Hippocampal formation (tissue), 2 donors: ENCODE data around the gene CHMP3.
A peak's percentile ranks its signal among the peaks of the same experiment; 100 is the strongest.
"Not testable (repeated sequence)": the region's sequence is repeated elsewhere in the genome, so short reads cannot be mapped to it uniquely, and the experiment has no call there.

Source experiments
- DNase-seq, 2 donors: peaks; one replicate each; lab custom pipeline; 2025; lab: John Stamatoyannopoulos, UW

CHMP3 gene

DNA sequence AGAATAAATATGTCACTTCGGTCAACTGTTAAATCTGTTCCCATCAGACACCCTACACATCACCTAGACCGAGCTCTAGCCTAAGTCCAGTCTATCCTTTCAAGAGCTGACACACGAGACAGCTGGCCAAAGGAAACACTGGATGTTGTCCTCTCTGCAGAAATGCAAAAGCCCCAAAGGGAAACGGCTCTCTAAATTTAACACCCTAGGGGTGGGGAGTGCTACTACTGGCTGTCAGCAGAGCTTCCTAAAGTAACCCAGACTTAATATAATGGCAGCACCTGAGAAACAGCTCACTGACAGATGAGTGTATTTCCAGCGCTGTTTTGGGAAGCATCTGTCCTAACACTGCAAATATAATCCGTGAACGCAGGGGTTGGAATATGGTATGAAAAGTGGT is 55.6 kb downstream of the CHMP3 start:
- DNase-seq = no peak

DNA sequence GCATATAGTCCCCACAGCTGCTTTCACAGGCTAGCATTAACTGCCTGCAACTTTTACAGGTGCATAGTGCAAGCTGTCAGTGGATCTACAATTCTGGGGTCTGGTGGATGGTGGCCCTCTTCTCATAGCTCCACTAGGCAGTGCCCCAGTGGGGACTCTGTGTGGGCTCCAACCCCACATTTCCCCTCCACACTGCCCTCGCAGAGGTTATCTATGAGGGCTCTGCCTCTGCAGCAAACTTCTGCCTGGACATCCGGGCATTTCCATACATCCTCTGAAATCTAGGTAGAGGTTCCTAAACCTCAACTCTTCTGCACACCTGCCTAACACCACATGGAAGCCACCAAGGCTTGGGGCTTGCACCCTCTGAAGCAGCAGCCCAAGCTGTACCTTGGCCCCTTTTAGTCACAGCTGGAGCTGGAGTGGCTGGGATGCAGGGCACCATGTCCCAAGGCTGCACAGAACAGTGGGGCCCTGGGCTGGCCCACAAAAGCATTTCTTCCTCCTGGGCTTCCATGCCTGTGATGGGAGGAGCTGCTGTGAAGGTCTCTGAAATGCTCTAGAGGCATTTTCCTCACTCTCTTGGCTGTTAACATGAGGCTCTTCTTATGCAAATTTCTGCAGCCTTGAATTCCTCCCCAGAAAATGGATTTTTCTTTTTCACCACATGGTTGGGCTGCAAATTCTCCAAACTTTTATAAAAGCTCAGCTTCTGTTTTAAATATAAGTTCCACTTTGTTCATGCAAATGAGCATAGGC is 62.7 kb downstream of the CHMP3 start:
- no peak for DNase-seq

DNA sequence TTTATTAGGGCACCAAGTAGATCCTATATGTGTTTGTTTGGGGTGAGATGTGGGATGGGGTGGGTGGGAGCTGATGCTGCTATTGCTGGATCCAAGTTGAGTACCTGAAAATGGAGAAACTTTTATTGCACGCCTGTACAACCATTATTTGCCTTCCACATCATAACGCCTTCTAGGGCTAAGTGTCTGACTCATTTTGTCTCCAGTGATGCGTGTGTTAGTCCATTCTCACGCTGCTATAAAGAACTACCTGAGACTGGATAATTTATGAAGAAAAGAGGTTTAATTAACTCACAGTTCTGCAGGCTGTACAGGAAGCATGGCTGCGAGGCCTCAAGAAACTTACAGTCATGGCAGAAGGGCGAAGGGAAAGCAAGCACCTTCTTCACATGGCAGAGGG is 63.9 kb downstream of the CHMP3 start:
- DNase-seq = no peak

DNA sequence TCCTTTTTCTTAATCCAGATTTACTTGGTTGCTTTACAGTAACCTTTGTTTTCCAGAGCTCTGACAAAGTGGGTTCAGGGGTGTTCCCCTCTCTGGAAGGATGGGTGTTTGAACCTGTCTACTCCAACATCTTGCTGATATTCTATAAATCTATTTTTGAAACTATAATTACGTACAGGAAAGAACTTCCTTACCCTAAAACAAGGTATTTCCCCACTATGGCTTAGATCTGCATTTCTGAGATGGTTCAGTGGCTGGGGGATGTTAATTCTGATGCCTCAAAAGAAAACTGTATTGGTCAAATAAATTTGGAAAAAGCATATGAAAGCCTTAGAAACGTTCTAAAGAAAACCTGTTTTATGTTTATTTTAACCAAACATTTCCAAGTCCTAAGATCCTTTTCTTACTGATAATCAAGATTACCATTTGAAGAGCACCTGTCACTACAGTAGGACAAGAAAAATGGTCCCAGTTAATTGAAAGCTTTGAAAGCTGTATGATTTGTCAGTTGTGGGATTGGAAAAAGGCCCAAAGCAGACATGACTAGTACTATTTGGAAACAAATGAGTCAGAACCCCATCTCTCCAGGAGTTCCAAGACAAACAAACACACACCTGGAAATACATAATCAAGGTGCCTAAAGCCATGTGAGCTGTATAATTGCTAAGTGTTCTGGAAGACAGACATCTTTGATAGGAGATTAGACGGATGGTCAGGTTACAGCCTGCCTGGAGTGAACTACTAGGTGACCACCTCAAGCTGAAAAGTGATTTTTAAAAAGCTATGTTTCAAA is 64.6 kb downstream of the CHMP3 start:
- no peak for DNase-seq

DNA sequence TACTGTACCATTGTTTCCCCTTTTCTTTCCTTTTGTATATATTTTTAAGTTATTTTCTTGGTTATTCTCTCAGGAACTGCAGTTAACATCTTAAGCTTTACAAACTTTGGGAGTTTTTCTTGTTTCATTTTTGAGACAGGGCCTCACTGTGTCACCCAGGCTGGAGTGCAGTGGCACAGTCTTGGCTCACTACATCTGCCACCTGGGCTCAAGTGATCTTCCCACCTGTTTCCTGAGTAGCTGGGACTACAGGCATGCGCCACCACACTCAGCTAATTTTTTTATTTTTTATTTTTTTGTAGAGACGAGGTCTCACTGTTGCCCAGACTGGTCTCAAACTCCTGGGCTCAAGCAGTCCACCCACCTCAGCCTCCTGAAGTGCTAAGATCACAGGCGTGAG is 66.9 kb downstream of the CHMP3 start:
- DNase-seq = not testable (repeated sequence)

DNA sequence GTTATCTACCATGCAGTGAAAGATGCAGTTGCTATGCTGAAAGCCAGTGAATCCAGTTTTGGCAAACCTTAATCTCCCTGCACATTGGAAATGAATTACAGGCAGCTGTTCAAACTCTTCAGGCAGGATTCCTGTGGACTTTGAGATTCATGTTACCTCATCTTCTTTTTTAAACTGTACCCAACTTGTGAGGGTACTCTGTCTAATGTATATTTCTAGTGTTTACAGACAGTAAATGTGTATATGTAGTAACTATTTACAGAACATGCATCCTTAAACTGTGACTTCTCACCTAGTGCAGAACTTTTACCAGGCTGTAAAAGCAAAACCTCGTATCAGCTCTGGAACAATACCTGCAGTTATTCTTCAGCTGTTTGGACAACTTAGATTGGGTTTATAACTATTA is 71.2 kb downstream of the CHMP3 start:
- DNase-seq = no peak

DNA sequence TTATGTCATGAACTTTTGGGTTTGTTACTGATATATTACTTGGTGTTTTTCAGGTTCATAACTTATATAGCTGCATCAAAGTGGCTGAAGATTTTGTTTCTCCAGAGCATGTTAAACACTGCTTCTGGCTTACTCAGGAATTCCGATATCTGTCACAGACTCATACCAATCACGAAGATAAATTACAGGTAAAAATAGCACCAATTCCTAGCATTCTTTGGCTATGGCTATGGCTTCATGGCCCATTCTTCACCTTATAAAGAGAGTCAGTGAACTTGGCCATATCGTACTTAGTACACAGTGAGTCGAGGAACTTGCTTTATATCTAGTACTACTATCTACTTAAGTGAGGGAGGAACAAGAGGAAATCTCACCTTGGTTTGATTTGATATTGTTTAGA is 72.2 kb downstream of the CHMP3 start:
- DNase-seq = no peak

DNA sequence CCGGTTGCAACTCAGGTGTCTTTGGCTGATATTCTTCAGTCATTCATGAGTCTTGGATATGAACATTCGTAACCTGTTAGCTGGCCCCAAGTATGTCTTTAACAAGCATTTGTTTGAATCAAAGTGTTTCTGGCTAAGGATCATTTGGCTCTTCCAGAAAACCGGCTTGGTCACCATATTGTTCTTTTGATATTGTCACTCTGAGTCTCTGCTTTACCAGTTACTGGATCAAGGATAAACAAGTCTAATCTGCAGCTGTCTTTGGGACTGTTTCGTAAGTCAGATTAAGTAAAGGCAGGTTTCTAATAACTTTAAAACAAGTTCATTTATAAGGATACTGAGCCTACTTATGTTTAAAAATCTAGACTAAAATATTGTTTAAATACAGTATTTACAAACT is 73.0 kb downstream of the CHMP3 start:
- no peak for DNase-seq

DNA sequence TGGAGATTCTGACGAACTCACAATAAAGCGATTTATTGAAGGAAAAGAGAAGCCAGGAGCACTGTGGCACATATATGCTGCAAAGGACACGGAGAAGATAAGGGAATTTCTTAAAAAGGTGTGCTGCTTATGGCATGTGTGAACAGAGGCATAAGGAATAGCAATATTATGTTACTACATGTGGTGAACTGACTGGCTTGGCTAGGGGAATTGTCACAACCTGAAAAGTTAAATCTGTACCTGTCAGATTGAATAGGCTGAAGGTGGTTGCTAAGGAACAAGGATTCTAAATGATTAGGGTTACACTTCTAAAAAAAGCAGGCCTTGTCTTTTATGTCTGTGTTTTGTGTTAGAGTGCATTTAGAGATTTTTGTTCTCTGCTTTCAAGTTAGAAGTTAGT is 73.7 kb downstream of the CHMP3 start:
- DNase-seq = no peak

DNA sequence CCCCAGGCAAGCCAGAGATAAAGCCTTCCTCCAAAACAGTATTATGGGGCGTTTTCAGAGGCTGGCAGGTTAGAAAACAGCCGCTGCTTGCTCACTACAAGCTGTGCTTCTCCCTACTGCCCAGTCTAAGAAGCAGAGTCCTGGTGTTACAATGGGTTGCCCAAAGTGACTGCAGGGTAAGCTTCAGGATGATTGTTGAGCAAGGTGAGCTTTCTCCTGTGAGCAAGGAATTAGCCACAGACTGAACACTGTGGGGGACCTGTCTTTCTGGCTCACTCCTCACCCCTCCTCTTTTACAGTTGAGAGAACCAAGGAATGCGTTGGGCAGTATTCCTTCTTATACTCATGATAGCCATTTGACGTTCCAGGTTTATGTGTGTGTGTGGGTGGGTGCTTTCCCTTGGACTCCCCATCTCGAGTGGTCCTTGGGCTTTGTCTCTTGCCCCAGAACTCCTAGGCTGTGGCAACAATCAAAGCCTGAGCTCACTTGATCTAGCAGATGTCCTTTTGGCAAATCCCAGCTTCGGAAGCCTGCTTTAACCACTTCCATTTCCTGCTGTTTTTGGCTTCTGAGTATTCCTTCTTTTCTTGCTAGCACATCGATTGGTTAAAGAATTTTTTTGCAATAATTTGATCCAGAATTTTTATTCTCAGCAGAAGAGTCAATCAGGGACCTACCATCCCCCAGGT is 74.5 kb downstream of the CHMP3 start:
- DNase-seq = no peak

DNA sequence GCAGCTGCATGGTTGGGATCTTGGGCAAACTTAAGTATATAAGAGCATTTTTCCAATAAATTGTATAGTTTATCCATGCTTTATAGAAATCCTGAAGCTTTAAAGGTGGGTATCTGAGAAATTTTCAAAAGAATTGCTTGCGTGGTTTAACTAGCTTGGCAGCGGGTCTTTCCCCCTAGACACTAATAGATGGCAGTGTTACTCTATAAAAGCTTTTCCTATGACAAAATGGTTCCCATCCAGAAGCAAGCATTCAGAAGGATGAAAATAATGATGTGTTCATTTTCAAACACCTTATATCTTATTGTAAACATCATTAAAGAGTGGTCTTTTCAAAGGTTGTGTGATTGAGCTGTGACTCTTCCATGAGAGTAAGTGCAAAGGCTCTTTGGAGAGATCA is 76.2 kb downstream of the CHMP3 start:
- DNase-seq = no peak

DNA sequence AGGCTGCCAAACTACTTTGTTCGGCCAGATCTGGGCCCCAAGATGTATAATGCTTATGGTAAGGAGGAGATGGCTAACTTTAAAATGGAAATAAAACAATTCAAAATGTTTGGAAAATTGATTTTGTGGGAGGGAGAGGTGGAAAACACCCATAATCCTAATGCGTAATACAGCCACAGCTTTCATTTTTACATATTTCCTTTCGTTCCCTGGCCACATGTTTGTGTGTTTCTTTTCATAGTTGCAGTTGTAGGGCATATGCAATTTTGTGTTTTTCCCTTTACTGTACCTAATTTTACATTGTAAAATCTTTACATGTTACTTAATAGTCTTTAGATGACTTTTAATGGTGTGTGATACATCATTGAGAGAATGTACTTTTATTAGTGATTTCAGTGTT is 77.4 kb downstream of the CHMP3 start:
- DNase-seq = no peak

DNA sequence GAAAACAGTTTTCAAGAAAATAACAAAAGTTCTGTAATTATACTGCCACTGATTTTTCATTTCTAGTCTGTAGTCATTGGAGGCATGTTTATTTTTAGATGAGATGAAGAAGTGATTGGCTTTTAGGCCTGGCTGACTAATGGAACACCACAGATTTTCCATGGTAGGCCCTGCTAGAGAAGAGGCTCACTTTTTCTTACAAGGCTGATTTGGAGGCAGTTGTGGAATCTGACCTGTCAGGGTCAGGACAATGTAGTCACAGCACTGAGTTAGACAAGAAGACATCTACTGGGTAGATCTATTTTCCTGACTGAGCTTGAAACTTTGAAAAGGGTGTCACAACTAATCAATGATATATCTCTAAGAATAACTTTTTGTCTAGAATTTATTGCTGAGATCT is 78.1 kb downstream of the CHMP3 start:
- no peak for DNase-seq

DNA sequence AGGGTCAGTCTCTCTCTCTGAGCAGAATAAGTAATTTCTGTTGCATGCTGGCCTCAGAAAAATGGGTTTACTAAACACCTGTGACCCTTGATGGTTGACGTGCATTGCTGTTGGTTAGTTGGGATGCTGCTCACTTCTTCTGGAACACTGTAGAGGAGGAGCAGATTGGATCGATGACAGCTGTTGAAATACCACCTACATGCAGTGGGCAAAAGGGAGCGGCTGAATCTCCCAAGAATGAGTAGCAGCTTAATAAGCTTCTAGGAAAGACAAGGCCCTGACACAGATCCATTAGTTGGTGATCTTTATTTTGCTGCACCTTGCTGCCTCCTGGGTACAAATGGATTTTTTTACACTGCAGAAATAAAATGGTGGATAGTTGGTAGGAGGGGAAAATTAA is 78.9 kb downstream of the CHMP3 start:
- DNase-seq = no peak

DNA sequence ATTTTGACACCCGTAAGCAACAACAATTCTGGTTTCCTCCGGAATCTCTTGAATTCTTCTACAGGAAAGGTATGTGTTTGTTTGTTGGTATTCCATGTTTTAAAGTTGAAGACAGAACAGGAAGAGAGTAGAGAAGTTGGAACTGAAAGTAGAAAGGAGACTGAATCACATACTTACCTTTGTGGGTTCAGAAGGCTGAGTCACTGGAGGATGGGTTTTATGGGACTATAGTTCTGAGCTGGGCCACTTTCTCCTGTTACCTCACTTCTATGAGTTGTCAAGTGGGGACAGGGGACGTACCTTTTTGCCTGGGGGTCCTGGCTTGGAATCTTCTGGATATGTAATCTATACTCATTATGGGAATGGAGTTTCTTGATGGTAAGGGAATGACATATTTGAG is 81.2 kb downstream of the CHMP3 start:
- DNase-seq = no peak

DNA sequence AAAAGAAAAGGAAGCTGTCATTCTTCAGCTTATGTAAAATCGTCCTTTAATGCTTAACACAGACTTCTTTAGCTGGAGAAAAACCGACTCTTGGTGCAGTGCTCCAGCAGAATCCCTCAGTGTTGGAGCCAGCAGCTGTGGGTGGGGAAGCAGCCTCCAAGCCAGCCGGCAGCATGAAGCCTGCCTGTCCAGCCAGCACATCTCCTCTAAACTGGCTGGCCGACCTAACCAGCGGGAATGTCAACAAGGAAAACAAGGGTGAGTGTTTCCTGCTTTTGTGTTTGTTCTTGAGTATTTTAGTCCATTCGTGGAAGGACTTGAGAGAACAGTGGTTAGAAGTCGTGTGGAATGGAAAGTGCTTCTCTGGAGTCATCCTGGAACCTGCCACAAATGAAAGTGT is 83.1 kb downstream of the CHMP3 start:
- peak; percentile 11 to 45 for DNase-seq

DNA sequence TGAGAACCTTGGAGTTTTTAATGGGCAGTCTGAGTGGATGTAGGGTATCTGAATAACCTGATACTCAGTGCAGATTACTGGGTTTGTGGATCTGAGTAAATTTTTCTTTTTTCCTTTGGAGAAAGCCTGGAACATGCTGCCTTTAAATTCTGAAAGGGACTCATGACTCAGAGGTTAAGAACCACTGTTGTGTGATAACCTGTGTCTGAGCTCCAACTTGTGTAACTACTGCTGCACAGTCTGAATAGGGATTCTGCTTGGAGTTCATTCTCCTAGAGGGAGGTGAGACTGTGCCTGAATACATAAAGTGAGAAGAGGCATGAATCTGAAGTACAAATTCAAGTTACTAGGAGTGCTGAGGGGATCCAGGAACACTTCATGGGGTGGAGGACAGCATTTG is 85.9 kb downstream of the CHMP3 start:
- no peak for DNase-seq

DNA sequence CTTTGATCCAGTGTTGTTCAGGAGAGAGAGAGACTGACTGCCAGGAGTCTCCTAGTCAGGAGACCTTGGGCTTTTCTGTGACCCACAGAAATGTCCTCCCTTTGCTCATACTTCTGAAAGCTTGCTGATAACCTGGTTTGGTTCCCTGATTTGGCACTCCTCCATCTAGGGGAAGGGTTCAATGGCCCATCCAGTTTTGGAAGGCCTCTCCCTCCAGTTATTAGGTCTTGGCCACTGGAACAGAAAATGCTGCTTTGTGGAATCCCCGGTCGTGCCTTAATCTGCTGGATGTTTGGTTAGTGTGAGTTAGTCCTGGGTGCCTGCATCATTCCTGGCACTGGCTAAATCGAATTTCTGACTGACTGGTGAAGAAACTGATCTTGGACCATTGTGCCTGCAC is 86.3 kb downstream of the CHMP3 start:
- no peak for DNase-seq

DNA sequence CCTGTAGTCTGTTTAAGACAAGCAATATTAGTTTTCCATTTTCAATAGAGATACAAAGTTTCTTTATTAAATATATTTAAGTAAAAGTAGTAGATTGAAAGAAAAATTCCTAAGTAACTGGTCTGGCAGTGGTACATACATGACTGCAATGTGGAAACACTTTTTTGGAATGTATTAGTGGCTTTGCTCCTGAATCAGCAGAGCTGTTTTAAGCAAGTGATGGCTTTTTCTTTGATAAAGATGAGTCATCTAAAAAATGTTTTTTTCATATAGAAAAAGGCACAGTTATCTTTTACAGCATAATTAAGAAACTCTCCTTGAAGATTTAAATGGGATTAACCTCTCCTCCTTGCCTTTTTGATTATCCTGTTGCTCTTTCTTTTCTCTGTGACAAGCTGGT is 87.2 kb downstream of the CHMP3 start:
- no peak for DNase-seq

DNA sequence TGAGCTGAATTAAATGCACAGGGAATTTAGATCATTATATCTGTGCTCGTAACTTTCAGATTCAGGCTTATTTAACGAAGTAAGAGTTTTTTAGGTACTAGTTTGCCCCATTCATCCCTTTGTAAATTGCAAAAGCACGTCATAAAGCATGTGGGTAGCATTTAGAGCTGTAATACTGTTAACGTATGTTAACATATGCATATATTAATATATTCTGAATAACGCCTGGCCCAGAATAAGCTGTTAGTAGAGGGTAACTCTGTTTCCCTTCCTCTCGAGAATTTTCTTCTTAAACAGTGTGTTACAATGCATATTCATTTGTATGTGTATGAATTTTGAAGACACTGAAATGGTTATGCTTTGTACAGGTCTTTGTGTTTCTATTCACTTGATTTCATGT is 91.6 kb downstream of the CHMP3 start:
- no peak for DNase-seq

DNA sequence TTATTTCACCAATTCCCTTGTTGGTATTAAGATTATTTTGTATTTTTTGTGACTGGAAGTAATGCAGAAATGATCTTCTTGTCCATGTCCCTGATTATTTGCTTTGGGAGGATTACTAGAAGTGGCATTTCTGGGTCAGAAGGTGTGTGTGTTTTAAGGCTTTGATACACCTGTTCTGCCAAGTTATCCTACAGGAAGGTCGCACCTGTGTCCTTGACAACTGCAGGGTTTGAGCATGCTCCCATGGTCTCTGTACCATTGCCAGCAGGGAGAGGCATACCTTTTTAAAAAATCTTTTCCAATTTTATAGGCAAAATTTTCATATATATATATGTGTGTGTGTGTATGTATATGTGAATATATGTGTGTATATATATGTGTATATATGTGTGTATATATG is 92.4 kb downstream of the CHMP3 start:
- DNase-seq = no peak

DNA sequence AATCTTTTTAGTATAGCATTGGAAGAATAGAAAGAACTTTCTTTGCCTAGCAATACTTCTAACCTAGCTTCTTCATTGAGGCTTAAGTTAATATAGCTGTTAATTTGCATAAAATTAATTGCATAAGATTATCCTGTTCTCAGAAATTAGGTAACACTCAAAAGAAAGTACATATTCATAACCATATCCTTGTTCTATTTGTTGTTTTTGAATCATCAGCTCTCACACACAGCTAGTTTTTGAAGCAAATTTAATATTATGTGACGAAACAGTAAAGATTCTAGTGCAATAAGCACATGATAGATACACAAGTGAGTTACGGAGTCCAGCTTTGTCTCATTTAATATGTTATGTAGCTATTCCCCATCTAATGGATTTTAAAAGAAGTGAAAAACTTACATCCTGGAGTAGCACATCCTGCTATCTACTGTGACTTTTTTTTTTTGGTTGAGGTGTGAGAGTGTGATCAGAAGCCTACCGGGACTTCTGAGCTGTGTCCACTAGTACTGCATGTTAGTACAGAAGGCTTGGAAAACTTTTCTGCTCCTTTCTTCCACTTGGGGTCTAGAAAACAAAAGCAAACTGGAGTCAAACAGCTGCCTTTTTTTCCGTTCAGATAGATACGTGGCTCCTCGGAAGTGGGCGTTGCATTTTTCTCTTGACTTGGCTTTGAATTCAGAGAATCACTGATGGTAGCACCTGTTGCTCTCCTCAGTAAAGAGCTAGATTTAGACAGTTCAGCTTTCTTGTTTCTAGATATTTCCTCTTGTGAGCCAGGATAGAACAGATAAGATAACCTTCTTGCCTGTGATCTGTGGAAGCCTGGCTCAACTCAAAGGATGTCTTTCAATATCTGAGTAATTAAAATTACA is 94.8 kb downstream of the CHMP3 start:
- DNase-seq = no peak
